GM21717 (cell line): Measurements from ENCODE around the gene DCAF17.
A peak's percentile ranks its signal among the peaks of the same experiment; 100 is the strongest.
"Not testable (repeated sequence)": the region's sequence is repeated elsewhere in the genome, so short reads cannot be mapped to it uniquely, and the experiment has no call there.

ENCODE experiments used
- ATAC-seq: cut with Tn5 transposase; IDR thresholded peaks from one replicate; pipeline ENCODE4 v1.9.1; 2021; ENCODE audit warnings: mild to moderate bottlenecking, moderate library complexity; ENCODE audit not compliant: unreplicated experiment

The DCAF17 gene

DNA sequence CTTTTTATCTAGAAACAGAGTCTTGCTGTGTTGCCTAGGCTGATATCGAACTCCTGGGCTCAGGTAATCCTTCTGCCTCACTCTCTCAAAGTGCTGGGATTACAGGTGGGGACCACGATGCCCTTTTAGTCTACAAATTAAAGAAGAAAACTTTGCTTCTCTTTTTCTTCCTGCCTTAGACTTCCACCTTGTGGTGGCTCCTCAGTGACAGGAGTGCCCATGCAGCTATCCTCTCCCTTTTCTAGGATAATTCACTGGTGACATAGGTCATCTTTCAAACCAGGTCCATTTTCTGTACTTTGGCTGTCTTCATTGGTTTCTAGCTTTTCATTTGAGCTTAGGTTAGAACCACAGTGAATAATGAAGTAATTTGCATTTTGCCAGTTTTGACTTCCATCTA is 13.6 kb downstream of the DCAF17 start:
- ATAC-seq, result no peak

DNA sequence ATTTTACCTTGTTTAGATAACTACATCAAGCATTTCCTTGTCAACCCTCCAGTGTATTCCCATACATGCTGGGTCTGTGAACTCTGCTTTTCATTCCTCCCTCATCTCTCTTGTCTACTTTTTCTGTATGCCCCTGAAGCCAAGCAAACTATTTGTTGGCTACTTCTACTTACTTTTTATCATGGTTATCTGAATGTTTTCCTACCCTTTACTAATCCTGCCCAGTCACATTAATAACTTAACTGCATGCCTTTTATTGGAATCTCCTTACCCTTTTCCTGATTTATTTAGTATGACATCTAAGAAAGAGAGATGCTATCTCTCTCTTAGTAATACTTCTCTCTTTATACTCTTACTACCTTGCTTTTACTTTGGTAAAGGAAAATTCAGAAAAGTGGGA is 17.0 kb downstream of the DCAF17 start:
- ATAC-seq, result no peak

GRCh38 chr2:171452773-171453172 is 18.7 kb downstream of the DCAF17 start:
- ATAC-seq, result no peak

- ATAC-seq, result no peak
These were observed 25.5 kb downstream of the DCAF17 start for GRCh38 chr2:171459498-171459897.

DNA sequence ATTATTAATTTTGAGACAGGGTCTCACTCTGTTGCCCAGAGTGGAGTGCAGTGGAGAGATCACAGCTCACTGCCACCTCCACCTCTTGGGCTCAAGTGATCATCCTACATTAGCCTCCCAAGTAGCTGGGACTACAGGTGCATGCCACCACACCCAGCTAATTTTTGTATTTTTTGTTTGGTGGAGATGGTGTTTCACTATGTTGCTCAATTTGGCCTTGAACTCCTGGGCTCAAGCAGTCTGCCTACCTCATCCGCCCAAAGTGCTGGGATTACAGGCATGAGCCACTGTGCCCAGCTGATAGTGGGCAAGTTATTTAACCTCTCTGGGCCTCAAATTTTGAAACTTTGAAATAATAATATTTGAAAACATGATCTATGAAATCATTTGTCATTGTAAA is 26.5 kb downstream of the DCAF17 start:
- no peak for ATAC-seq

DNA sequence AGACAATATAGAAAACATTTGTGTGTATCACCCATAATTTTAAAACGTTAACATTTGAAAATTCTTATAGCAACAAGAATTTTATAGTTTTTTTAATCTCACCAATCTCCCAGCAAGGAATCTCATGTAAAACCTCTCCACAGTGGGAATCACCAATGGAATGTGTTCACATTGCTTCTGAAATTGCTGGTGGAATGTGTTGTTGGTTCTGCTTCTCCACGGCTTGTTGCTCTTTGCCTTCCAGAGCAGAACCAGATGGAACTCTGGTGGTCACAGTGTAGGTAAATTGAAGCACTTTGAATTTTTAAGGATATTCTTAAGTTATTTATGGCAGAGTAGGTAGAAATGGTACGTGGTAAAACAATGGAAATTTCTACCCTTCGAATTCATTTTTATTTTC is 35.1 kb downstream of the DCAF17 start:
- no peak for ATAC-seq

DNA sequence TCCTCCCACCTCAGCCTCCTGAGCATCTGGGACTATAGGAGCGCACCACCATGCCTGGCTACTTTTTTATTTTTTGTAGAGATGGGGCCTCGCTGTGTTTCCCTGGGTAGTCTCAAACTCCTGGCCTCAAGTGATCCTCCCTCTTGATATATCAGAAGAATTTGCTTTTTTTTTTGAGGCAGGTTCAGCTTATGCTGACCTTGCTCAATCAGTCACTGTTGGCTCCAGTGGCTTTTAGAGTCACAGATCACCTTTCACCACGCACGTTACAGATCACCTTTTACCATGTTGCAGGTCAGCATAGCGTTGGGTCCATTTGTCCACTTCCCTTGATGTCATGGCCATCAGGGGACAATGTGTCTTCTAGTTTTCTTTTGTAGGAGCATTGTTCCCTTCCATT is 36.1 kb downstream of the DCAF17 start:
- no peak for ATAC-seq

- no peak for ATAC-seq
These were observed 42.0 kb downstream of the DCAF17 start for GRCh38 chr2:171475979-171476378.

DNA sequence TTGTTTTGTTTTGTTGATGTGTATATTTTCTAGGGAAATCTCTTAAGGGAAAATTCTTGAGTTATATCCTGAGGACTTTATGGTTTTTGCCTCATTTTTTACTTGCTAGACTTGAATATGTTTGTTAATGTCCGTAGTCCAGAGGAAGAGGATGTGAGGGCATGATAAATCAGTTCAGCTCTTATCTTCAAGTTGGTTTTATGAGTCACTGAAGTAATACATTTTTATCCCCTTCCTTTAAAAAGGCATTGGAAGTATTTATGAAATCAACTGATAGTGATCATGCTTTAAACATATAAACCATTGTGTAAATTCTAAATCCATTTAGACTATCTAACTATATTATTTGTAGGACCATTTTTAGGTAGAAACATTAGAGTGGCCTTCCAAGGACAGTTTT is 44.3 kb downstream of the DCAF17 start:
- ATAC-seq, result no peak

DNA sequence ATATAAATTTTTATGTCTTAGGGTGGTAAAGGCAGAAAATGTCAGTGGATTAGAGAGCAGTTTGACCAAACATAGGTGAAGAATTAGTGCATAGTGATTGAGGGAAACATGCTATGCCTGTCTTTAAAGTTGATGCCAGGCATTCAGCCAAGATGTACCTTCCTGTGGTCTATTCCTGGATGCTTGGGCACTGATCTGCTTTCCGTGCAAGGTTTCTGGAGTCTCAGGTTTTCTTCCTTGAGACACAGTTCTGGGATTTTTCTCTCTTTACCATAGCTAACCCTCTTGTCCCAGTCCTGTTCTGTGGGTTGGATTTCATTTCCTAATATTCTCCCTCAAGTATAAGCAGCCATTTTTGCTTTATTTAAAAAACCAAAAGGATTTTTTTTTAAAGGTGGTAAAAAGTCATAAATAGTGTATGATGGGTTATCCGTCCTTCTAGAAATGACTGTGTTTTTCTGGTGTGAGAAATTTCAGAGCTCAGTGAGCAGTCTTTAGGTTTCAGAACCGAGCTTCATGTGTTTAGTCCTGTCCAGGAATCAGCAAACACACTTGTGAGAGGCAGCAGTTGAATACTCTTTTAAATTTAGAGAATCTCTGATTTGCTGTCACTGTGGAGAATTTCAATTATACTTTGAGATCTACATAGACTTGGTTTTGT is 45.3 kb downstream of the DCAF17 start:
- peak; percentile 51 for ATAC-seq

DNA sequence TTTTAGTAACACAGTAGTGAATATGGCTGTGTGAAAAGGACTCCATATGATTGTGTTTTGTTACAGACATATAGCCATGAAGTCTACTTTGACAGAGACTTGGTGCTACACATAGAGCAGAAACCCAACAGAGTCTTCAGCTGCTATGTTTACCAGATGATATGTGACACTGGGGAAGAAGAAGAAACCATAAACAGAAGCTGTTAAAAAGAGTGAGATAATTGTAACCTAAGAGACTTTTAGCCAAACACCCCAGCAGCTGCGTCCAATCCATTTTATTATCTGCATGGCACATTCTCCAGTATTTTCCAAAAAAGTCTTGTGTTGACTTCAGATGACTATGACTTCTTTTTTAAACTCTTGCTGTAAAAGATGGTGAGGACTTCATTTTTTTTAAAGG is 46.9 kb downstream of the DCAF17 start:
- ATAC-seq, result no peak

DNA sequence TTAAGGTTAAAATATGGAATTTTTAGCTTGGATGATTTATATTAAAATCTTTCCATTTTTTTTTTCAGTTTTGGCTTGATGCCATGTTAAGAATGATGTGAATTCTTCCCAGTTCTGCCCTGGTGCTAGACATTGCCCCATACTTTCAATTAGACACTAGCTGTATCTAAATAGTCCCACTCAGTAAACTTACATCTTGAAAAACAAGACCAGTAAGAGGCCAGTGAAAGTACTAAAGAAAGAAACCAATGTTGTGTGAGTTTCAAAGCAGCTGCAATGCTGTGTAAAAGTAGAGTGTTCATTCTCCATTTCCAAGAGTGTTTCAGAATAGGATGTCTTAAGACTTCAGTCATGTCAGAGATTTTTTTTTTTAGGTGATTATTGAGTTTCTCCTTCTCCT is 48.3 kb downstream of the DCAF17 start:
- ATAC-seq, result no peak

- no peak for ATAC-seq
These were observed 48.9 kb downstream of the DCAF17 start for GRCh38 chr2:171482877-171483276.

DNA sequence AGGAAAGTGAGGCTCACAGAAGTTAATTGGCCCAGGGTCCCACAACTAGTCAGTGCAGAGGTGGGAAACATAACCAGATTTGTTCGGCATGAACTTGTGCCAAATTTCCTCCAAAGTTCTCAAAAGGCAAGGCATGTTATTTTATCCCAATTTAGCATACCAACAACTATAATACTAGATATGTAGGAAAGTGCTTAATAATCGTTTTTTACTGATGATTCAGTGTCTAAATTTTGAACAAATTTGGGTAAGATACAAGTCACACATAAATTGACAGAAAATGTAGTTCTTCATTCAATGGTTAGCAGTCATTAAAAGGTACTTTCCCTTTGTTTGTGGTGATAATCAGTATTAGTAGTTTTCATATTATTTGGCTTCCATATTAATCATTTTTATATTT is 49.8 kb downstream of the DCAF17 start:
- no peak for ATAC-seq

DNA sequence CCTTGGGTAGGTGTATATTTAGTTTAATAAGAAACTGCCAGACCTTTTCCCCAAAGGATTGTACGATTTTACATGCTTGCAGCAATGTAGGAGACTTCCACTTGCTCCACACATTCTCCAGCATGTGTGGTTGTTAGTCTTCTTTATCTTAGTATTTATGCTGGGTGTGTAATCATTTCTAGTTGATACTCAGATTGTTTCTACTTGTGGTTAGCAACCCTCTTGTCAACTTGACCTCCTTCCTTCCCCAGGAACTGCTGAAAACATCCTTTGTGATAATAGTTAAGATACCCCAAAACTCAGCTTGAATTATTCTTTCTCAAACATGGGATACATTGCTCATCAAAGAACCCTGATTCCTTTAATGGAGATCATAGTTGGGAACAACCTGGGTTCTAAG is 51.1 kb downstream of the DCAF17 start:
- ATAC-seq, result no peak

DNA sequence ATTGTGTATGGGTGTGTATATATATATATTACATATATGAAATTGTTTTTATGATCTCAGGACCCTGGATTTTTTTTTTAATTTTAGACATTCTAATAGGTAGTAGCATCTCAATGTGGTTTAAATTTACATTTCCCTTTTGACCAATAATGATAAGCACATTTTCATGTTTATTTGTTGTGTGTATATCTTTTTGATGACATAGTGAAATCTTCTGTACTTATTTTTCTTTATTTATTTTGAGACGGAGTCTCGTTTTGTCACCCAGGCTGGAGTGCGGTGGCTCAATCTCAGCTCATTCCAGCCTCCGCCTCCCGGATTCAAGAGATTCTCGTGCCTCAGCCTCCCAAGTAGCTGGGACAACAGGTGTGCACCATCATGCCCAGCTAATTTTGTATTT is 53.2 kb downstream of the DCAF17 start:
- ATAC-seq, result no peak

DNA sequence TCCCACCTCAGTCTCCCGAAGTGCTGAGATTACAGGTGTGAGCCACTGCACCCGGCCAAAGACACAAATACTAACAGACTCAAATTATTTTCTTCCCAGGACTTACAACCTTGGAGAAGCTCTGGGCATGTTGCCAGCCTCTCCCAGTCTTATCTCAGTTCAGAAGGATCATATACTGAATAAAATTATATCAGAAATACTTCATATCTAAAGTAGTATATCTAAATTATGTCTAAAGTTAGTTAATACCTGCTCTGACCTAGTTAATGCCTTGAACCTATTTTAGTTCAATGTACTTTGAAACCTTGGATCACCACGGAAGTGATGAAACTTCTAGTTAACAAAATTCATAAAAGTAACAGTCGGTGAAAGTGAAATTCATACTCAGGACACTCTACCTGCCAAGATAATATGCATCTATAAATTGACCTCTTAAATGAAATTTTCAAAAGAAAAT is 53.8 kb downstream of the DCAF17 start:
- ATAC-seq, result no peak

GRCh38 chr2:171490577-171490976 is 56.6 kb downstream of the DCAF17 start:
- no peak for ATAC-seq

DNA sequence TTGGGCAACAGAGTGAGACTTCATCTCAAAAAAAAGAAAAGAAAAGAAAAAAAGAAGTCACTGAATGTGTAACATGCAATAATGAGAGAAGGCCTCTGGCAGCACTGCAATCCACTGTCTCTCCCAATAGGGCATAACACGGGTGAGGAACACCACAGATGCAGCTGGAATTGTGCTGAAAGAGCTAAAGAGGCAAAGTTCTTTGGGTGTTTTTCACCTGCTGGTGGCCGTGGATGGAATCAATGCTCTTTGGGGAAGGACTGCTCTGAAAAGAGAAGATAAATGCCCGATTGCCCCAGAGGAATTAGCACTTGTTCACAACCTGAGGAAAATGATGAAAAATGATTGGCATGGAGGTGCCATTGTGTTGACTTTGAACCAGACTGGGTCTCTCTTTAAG is 57.3 kb downstream of the DCAF17 start:
- no peak for ATAC-seq

- ATAC-seq, result no peak
These were observed 58.6 kb downstream of the DCAF17 start for GRCh38 chr2:171492664-171493063.

DNA sequence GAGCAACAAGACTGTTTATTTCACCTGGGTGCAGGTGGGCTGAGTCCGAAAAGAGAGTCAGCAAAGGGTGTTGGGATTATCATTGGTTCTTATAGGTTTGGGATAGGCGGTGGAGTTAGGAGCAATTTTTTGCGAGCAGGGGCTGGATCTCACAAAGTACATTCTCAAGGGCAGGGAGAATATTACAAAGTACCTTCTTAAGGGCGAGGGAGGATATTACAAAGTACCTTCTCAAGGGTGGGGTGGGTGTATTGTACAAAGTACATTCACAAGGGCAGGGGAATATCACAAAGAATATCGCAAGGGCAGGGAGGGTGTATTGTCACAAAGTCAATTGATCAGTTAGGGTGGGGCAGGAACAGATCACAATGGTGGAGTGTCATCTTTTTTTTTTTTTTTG is 63.6 kb downstream of the DCAF17 start:
- ATAC-seq, result not testable (repeated sequence)

- no peak for ATAC-seq
These were observed 71.3 kb downstream of the DCAF17 start for GRCh38 chr2:171505374-171505773.
